GM12801 (cell line): ENCODE data around the gene CDKN2AIP.

Experiments
- TF ChIP-seq, protein P1 (sequence below): IDR thresholded peaks from one replicate; pipeline ENCODE4 v1.5.1; 2011; ENCODE audit warnings: control low read depth; ENCODE audit not compliant: insufficient read length; ENCODE audit errors: extremely low read depth

Gene CDKN2AIP

DNA sequence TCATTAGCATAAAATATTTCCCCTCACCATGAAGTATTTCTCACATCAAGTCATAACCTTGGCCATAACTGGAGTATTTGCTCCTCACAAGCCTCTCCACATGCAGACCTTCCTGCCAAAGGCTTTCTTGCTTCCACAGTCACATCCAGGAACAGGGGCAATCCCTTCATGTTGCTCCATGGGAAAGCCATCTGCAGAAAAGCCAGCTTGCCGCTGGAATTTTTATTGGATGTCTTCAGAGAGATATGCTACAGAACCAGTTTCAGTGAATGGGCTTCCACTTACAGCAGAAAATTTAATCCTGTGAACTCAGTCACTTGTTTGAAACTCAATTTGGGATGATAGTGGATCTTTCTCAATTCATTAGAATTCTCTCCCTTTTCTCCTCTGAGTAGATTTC is 3.2 kb upstream of the CDKN2AIP start:
- TF ChIP-seq, protein P1, sequence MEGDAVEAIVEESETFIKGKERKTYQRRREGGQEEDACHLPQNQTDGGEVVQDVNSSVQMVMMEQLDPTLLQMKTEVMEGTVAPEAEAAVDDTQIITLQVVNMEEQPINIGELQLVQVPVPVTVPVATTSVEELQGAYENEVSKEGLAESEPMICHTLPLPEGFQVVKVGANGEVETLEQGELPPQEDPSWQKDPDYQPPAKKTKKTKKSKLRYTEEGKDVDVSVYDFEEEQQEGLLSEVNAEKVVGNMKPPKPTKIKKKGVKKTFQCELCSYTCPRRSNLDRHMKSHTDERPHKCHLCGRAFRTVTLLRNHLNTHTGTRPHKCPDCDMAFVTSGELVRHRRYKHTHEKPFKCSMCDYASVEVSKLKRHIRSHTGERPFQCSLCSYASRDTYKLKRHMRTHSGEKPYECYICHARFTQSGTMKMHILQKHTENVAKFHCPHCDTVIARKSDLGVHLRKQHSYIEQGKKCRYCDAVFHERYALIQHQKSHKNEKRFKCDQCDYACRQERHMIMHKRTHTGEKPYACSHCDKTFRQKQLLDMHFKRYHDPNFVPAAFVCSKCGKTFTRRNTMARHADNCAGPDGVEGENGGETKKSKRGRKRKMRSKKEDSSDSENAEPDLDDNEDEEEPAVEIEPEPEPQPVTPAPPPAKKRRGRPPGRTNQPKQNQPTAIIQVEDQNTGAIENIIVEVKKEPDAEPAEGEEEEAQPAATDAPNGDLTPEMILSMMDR: no peak

DNA sequence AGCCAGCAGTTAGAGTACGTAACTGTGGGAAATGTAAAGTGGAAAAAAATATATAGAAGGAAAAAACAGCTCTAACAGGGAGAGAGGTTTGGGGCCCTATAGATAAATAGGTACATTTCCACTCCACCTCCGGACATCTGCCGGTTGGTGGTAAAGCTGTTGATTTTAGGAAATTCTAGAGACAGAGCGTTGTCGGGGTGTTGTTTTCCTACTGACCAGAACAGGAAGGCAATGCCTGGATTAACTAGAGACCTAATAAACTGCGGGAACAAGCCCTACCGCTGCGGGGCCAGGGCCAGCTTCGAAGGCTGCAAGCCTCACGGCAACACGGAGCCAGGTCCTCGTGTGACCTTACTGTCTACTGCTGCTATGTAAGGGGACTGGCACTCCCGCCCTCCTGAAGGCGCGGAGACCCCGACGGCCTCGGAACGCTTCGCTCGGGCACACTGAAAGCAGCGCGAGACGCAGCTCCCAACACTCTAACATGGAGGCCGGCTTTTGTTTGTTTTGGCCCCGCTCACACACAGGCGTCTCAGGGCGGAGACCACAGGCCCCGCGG is 702 bp upstream of the CDKN2AIP start:
- TF ChIP-seq, protein P1: no peak

DNA sequence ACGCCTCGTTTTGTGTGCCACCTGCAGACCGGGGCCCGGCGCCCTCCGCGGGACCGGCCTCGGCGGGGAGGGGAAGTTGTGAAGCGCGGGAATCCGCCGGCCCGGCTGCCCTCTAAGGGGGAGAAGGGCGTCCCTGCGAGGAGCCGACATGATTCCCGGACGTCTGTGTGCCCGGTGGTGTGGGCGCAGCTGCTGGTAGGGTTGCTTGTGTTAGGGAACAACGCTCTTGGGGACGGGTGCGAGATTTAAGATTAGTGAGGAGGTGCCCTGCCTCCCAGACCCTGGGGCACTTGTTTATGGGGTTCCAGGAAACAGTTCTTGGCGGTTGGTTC is 627 bp downstream of the CDKN2AIP start:
- TF ChIP-seq, protein P1: no peak

DNA sequence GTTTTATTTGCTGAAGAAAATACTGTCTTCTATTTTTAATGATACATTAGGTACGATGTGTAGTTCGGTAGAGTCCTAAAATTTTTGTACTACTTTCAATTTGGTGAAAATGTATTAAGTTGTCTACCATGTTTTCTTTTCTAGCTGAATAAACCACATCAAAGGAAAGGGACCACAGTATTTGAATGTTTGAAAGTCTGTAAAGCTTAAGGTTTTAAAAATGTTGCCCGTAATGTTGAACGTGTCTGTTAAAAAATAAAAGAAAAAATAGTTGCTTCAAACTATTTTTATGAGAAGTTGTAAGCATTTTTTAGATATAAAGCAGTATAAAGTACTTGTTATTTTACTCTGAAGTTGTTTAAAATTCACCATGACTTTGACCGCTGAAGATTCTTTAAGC is 3.2 kb downstream of the CDKN2AIP start:
- TF ChIP-seq, protein P1: no peak

DNA sequence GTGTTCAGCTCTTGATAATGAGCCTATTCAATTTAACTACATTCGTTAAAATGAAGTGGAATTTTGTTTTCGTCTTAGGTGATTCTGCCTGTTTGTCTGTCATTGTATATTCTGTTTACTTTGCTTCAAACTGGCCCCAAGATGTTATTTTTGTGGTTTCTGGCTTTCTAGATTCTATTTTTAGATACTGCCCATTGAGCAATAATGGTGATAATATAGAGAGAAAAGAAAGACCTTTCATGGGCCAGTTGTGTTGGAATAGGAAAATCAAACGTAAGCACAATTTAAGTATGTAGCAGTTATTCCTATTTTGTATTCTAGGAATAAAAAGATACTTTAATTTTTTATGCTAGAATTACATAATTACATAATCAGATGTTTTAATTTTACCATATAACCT is 4.0 kb downstream of the CDKN2AIP start:
- TF ChIP-seq, protein P1: no peak

DNA sequence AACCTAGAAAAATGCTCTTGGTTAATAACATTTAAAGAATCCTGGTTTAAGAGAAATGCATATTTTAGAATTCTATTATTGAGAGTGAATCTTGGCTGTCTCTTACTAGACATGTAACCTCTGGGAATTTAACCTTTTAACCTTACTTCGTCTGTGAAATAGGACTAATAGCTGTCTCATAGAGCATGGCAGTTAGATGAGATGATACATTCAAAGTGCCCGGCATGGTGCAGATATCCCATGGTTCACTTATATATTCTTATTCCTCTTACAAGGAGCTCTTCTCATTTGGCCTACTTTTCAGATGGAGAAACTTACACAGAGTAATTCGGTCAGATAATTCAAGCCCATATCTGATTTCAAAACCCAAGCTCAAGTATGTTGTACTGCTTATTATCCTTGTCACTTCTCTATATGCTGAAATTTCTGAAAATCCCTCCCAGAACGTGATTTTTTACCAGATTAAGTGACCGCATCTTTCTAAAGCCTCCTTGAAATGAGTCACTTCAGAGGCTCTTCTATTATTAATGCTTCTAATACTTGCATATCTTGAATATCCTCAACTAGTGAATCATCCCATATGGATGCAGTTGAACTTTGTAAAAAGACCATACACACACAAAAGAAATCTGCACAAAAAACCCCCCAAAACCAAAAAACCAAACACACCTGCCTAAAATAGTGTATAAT is 4.9 kb downstream of the CDKN2AIP start:
- TF ChIP-seq, protein P1: no peak

DNA sequence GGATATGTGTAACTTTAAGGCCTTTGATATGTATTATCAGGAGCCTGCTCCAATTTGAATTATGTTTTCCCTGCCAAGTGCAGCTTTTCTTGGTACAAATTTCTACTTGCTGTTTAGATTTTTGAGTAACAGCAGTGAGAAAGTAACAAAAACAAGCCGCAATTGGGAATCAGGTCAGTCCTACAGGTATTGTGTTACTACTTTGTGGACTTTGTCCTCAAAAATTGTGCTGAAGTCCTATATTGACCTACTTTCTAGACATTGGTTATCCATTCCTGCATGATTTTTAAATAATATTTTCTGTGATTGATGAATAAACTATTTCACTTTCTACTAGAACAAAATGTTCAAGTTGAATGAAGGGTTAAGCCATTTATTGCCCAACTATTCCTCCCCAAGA is 5.7 kb downstream of the CDKN2AIP start:
- TF ChIP-seq, protein P1: no peak
